ENCODE results near the gene PRODH2.

- no peak for TF ChIP-seq CTCF (conservative IDR thresholded peaks at IDR 0.05; ENCODE audit: low read depth, low read length)
- TF ChIP-seq EZH2 (IDR thresholded peaks at IDR 0.05; ENCODE audit: low read length, unreplicated experiment), result no peak
Measured at GRCh38 chr19:35848486-35848885, 35.8 kb upstream of the PRODH2 start.

All from PC-3 (cell line).